ENCODE measurements around the gene RARS2. TPM values are rescaled to one million over a fixed set of nuclear protein-coding genes. Genes with fewer than 3 reads are reported as not detected.

The RARS2 gene
- total and polyA plus RNA-seq, 9 of the 15 experiments (the other 6 are each of a cell fraction or from before 2014, with no cell fraction given): 30.0 to 92.7 (median 43.4) TPM

- TF ChIP-seq ZNF785 (CRISPR knock-in tag; IDR thresholded peaks at IDR 0.05) (no peak), ZSCAN29 (IDR thresholded peaks at IDR 0.05) (no peak), SMAD3 (CRISPR knock-in tag; conservative IDR thresholded peaks at IDR 0.05) (no peak), GTF2A2 (tag; IDR thresholded peaks at IDR 0.05) (no peak), IRF1 (CRISPR knock-in tag; IDR thresholded peaks at IDR 0.05; ENCODE audit: borderline replicate concordance) (no peak), AFF4 (CRISPR knock-in tag; IDR thresholded peaks at IDR 0.05) (no peak), KDM4B (IDR thresholded peaks at IDR 0.05; ENCODE audit: borderline replicate concordance in 2 of 2, low read depth in 1 of 2) (no peak; a peak in 1 of 4 replicates), MCM7 (IDR thresholded peaks at IDR 0.05) (no peak), ZKSCAN1 (IDR thresholded peaks at IDR 0.05; ENCODE audit: low read depth, low read length) (no peak), MLX (CRISPR knock-in tag; conservative IDR thresholded peaks at IDR 0.05) (no peak), POLR2AphosphoS2 (IDR thresholded peaks at IDR 0.05; ENCODE audit: low read length) (peak; percentile 46; the same call in 1 of the 2 replicates), PML (IDR thresholded peaks at IDR 0.05; ENCODE audit: low read length) (peak; percentile 88), MCM2 (IDR thresholded peaks at IDR 0.05; ENCODE audit: low read depth) (no peak), ZNF384 (IDR thresholded peaks at IDR 0.05; ENCODE audit: low read depth, low read length) (no peak), E2F6 (IDR thresholded peaks at IDR 0.05; ENCODE audit: borderline replicate concordance in 1 of 2, extremely low read depth in 1 of 2, insufficient read depth in 1 of 2, insufficient read length in 1 of 2, low read depth in 1 of 2, low read length in 1 of 2, poor library complexity in 1 of 2, severe bottlenecking in 1 of 2) (peak; percentile 90 to 92), ZNF224 (CRISPR knock-in tag; IDR thresholded peaks at IDR 0.05) (no peak), PKNOX1 (IDR thresholded peaks at IDR 0.05) (peak; percentile 84), CBX3 (IDR thresholded peaks at IDR 0.05; ENCODE audit: borderline replicate concordance in 1 of 2, low read length in 2 of 2) (peak in 1 of 2 experiments; percentile 57; a peak in 1 of 3 replicates)
Measured at GRCh38 chr6:87589693-87590416, at the start of gene RARS2, which contains the start of gene ORC3 (continued).

All from K562 (cell line).